Common myeloid progenitor, CD34-positive (primary cell): ENCODE results near the gene OGFOD2.

Source experiments
- CTCF ChIA-PET: fragments of 350-600 bp; sonication (Branson Sonifier 250); formaldehyde crosslinking; loops from one replicate; lab custom pipeline; 2021; ENCODE audit warnings: antibody characterized with exemption; lab: Charles Lee
- POLR2A ChIA-PET: fragments of 350-600 bp; sonication (Branson Sonifier 250); formaldehyde crosslinking; loops from one replicate; lab custom pipeline; 2021; ENCODE audit warnings: antibody characterized with exemption; lab: Charles Lee
- DNase-seq, 3 donors: peaks; one replicate each; pipeline versions ENCODE4 v3.0.0 to v3.0.0-alpha.2; 2013
- H3K27ac ChIP-seq, 2 experiments: 1 replicate in 1 of 2; 2 replicates in 1 of 2; pipeline ENCODE4 v1.7.0; 2013; ENCODE audit warnings: inconsistent platforms in 2 of 2, low read length in 2 of 2, mild to moderate bottlenecking in 2 of 2, low read depth in 1 of 2, moderate library complexity in 1 of 2; ENCODE audit not compliant: severe bottlenecking in 2 of 2, insufficient read depth in 1 of 2, poor library complexity in 1 of 2
- H3K27me3 ChIP-seq, 5 experiments: replicated peaks in 2 of 5; 1 replicate in 3 of 5; 2 replicates in 2 of 5; pipeline versions ENCODE4 v1.6.1 to v1.7.0; 2013; ENCODE audit warnings: low read length in 4 of 5, mild to moderate bottlenecking in 2 of 5, moderate library complexity in 2 of 5, inconsistent platforms in 1 of 5; ENCODE audit not compliant: insufficient read depth in 5 of 5, control insufficient read depth in 4 of 5
- H3K36me3 ChIP-seq, 4 experiments: 1 replicate in 2 of 4; 2 replicates in 2 of 4; pipeline versions ENCODE4 v1.6.1 to v1.7.0; 2013; ENCODE audit warnings: low read length in 3 of 4, control low read depth in 1 of 4, mild to moderate bottlenecking in 1 of 4; ENCODE audit not compliant: control insufficient read depth in 4 of 4, insufficient read depth in 4 of 4
- H3K4me1 ChIP-seq, 4 experiments: 1 replicate in 3 of 4; 2 replicates in 1 of 4; pipeline versions ENCODE4 v1.6.1 to v1.7.1; 2013; ENCODE audit warnings: low read length in 3 of 4, mild to moderate bottlenecking in 3 of 4, control low read depth in 1 of 4, inconsistent platforms in 1 of 4, moderate library complexity in 1 of 4; ENCODE audit not compliant: control insufficient read depth in 4 of 4, insufficient read depth in 4 of 4; ENCODE audit errors: control extremely low read depth in 1 of 4
- H3K4me3 ChIP-seq, 7 experiments: 1 replicate in 4 of 7; 2 replicates in 3 of 7; pipeline versions ENCODE4 v1.5.1 to v1.7.0; 2013; ENCODE audit warnings: mild to moderate bottlenecking in 7 of 7, low read length in 6 of 7, moderate library complexity in 6 of 7, inconsistent platforms in 2 of 7, low read depth in 2 of 7, control low read depth in 1 of 7; ENCODE audit not compliant: insufficient read depth in 4 of 7, control insufficient read depth in 1 of 7; ENCODE audit errors: extremely low read depth in 1 of 7
- H3K9me3 ChIP-seq, 5 experiments: 1 replicate in 4 of 5; 2 replicates in 1 of 5; pipeline versions ENCODE4 v1.6.1 to v1.7.1; 2013; ENCODE audit warnings: low read length in 4 of 5, mild to moderate bottlenecking in 2 of 5, inconsistent platforms in 1 of 5, low read depth in 1 of 5, moderate library complexity in 1 of 5; ENCODE audit not compliant: control insufficient read depth in 4 of 5, insufficient read depth in 2 of 5; ENCODE audit errors: control extremely low read depth in 1 of 5
- WGBS: methylation state at CpG from one replicate; pipeline ENCODE4 v1.1.5; 2013; ENCODE audit not compliant: insufficient coverage; 5-methylcytosine and 5-hydroxymethylcytosine counted together

OGFOD2 gene

GRCh38 chr12:122959566-122960192 lies 15.4 kb upstream of the OGFOD2 start:
- H3K4me3 ChIP-seq = no peak overlapping the region
- CTCF ChIA-PET = interaction anchor here (18.2 kb wide), 1 partner anchor 95 kb away, joined by 421 read pairs; no protein-coding TSS in a partner anchor
- H3K9me3 ChIP-seq = no peaks in the 10 kb centered on the region
- H3K36me3 ChIP-seq = peaks cover 0 to 17% (median 4%) of the 10 kb centered on the region in 4 experiments
- no peak overlapping the region for H3K27ac ChIP-seq
- peaks cover 0 to 9% (median under 1%) of the 10 kb centered on the region in 4 experiments for H3K4me1 ChIP-seq
- 97% methylated on average over 35 of the region's 35 CpGs for WGBS
- H3K27me3 ChIP-seq = no peaks in the 10 kb centered on the region
- POLR2A ChIA-PET = no interaction called here
- no peak for DNase-seq

- no peak overlapping the region for H3K27ac ChIP-seq
- H3K9me3 ChIP-seq = no peaks in the 10 kb centered on the region
- DNase-seq = no peak
- H3K27me3 ChIP-seq = no peaks in the 10 kb centered on the region
- H3K4me1 ChIP-seq = peaks cover 0 to 11% (median 2%) of the 10 kb centered on the region in 4 experiments
- 100% methylated on average over 8 of the region's 8 CpGs for WGBS
- ChIA-PET POLR2A (interaction anchor here (0.7 kb wide), 1 partner anchor 78 kb away, joined by 4 read pairs; no protein-coding TSS in a partner anchor), CTCF (interaction anchor here (18.2 kb wide), 1 partner anchor 95 kb away, joined by 421 read pairs; no protein-coding TSS in a partner anchor)
- no peak overlapping the region for H3K4me3 ChIP-seq
- peaks cover 0 to 17% (median 4%) of the 10 kb centered on the region in 4 experiments for H3K36me3 ChIP-seq
These were observed 14.9 kb upstream of the OGFOD2 start for GRCh38 chr12:122960193-122960569.

- Histone ChIP-seq H3K27ac (no peak overlapping the region), H3K27me3 (no peaks in the 10 kb centered on the region), H3K9me3 (no peaks in the 10 kb centered on the region), H3K36me3 (peaks cover 0 to 17% (median 4%) of the 10 kb centered on the region in 4 experiments), H3K4me3 (no peak overlapping the region), H3K4me1 (peaks cover 0 to 22% (median 12%) of the 10 kb centered on the region in 4 experiments)
- POLR2A ChIA-PET = no interaction called here
- CTCF ChIA-PET = interaction anchor here (0.7 to 1.1 kb wide), 3 partner anchors 14 to 104 kb away, joined by 3 read pairs; no protein-coding TSS in a partner anchor
- DNase-seq = peak in 1 of 3 donors; percentile 46
- WGBS = 91% methylated on average over 6 of the region's 10 CpGs
These were observed 13.3 kb upstream of the OGFOD2 start for GRCh38 chr12:122961531-122962329.

GRCh38 chr12:122963941-122964265 lies 11.1 kb upstream of the OGFOD2 start:
- no peak for DNase-seq
- ChIA-PET POLR2A (no interaction called here), CTCF (interaction anchor here (1.3 to 3.7 kb wide), 4 partner anchors 10 to 103 kb away, joined by 3 to 20 read pairs (median 6); no protein-coding TSS in a partner anchor)
- Histone ChIP-seq H3K36me3 (peaks cover 0 to 9% (median 4%) of the 10 kb centered on the region in 4 experiments), H3K9me3 (no peaks in the 10 kb centered on the region), H3K27ac (no peak overlapping the region), H3K4me1 (peaks cover 0 to 22% (median 13%) of the 10 kb centered on the region in 4 experiments), H3K4me3 (no peak overlapping the region), H3K27me3 (no peaks in the 10 kb centered on the region)
- WGBS = 96% methylated on average over 8 of the region's 8 CpGs

GRCh38 chr12:122964439-122965257 lies 10.4 kb upstream of the OGFOD2 start:
- H3K4me3 ChIP-seq = no peak overlapping the region
- peaks cover 0 to 22% (median 13%) of the 10 kb centered on the region in 4 experiments for H3K4me1 ChIP-seq
- peak in 1 of 3 donors; percentile 60 for DNase-seq
- H3K27me3 ChIP-seq = no peaks in the 10 kb centered on the region
- H3K27ac ChIP-seq = no peak overlapping the region
- 94% methylated on average over 19 of the region's 19 CpGs for WGBS
- POLR2A ChIA-PET = interaction anchor here (0.9 kb wide), 1 partner anchor 18 kb away, joined by 3 read pairs; no protein-coding TSS in a partner anchor
- no peaks in the 10 kb centered on the region for H3K9me3 ChIP-seq
- CTCF ChIA-PET = interaction anchor here (1.3 to 3.7 kb wide), 3 partner anchors 8 to 18 kb away, joined by 5 to 20 read pairs (median 5); no protein-coding TSS in a partner anchor
- H3K36me3 ChIP-seq = peaks cover 0 to 6% (median 3%) of the 10 kb centered on the region in 4 experiments

GRCh38 chr12:122965321-122965751 lies 9.7 kb upstream of the OGFOD2 start:
- peak overlapping the region in 1 of 2 experiments; percentile 49 for H3K27ac ChIP-seq

More at GRCh38 chr12:122965321-122965751, 9.7 kb upstream of the OGFOD2 start:
- no peaks in the 10 kb centered on the region for H3K9me3 ChIP-seq
- peaks cover 0 to 22% (median 13%) of the 10 kb centered on the region in 4 experiments for H3K4me1 ChIP-seq
- no peaks in the 10 kb centered on the region for H3K27me3 ChIP-seq
- no peaks in the 10 kb centered on the region for H3K36me3 ChIP-seq
- ChIA-PET POLR2A (interaction anchor here (0.9 kb wide), 1 partner anchor 18 kb away, joined by 3 read pairs; no protein-coding TSS in a partner anchor), CTCF (interaction anchor here (1.2 to 3.7 kb wide), 4 partner anchors 9 to 18 kb away, joined by 3 to 20 read pairs (median 5); no protein-coding TSS in a partner anchor)
- peak overlapping the region in 3 of 7 experiments; percentile 73 to 75 (median 73) for H3K4me3 ChIP-seq
- no peak for DNase-seq
- WGBS = 90% methylated on average over 10 of the region's 12 CpGs
